ENCODE data around the gene C10orf67. TPM values are rescaled to one million over a fixed set of nuclear protein-coding genes. Genes with fewer than 3 reads are reported as not detected.

C10orf67 gene
- total and polyA plus RNA-seq, 9 of the 15 experiments (the other 6 are each of a cell fraction or from before 2014, with no cell fraction given) = not detected

DNA sequence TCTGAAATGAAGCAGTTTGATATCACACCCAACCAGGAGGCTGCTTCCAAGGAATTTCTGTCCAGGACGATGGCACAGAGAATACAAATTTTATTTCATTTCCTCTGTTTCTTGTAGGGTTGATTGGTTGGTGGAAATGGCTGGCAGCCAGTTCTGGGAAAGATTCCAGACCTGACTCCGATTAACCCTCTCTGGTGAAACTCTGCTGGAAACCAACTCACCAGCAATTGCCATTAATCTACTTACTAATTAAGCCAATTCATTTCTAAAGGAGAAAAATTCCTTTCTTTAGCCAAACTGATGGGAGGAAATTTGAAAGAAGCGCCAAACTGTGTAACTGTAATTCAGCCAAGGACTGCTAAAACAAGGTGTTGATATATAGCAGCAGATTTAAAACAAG, 141.8 kb downstream of the C10orf67 start (continued):
- TF ChIP-seq MGA (IDR thresholded peaks at IDR 0.05) = no peak
- no peak for TF ChIP-seq POLR2G (IDR thresholded peaks at IDR 0.05; ENCODE audit: low read depth, low read length)
- TF ChIP-seq BRF1 (IDR thresholded peaks at IDR 0.05; ENCODE audit: borderline replicate concordance, extremely low read depth, insufficient read length) = no peak
- TF ChIP-seq FOXJ3 (CRISPR knock-in tag; IDR thresholded peaks at IDR 0.05) = no peak
- TF ChIP-seq CHD2 (IDR thresholded peaks at IDR 0.05; ENCODE audit: low read depth, low read length) = no peak
- TF ChIP-seq TARDBP (IDR thresholded peaks at IDR 0.05) = no peak
- no peak for TF ChIP-seq TSC22D4 (tag; IDR thresholded peaks at IDR 0.05)
- TF ChIP-seq, protein P1, sequence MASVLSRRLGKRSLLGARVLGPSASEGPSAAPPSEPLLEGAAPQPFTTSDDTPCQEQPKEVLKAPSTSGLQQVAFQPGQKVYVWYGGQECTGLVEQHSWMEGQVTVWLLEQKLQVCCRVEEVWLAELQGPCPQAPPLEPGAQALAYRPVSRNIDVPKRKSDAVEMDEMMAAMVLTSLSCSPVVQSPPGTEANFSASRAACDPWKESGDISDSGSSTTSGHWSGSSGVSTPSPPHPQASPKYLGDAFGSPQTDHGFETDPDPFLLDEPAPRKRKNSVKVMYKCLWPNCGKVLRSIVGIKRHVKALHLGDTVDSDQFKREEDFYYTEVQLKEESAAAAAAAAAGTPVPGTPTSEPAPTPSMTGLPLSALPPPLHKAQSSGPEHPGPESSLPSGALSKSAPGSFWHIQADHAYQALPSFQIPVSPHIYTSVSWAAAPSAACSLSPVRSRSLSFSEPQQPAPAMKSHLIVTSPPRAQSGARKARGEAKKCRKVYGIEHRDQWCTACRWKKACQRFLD (CRISPR knock-in tag; IDR thresholded peaks at IDR 0.05) = no peak
- no peak for TF ChIP-seq MCM3 (IDR thresholded peaks at IDR 0.05)
- TF ChIP-seq SNRNP70 (optimal IDR thresholded peaks at IDR 0.05; ENCODE audit: low read depth, low read length) = no peak
- no peak for TF ChIP-seq POLR2A (conservative IDR thresholded peaks at IDR 0.05)
- TF ChIP-seq MEIS2 (IDR thresholded peaks at IDR 0.05; ENCODE audit: partially characterized antibody) = no peak
- no peak for TF ChIP-seq NR1H2 (CRISPR knock-in tag; IDR thresholded peaks at IDR 0.05)
- no peak for TF ChIP-seq SRSF3 (IDR thresholded peaks at IDR 0.05; ENCODE audit: insufficient read depth, low read length)
- TF ChIP-seq MXD1 (CRISPR knock-in tag; IDR thresholded peaks at IDR 0.05; ENCODE audit: borderline replicate concordance, poor library complexity, severe bottlenecking) = no peak

All from K562 (cell line).